NOMO-1 treated with DMSO at 0.1 percent for 48 hours (cell line): ENCODE results near the gene KIF16B.
"Not testable (repeated sequence)": the region's sequence is repeated elsewhere in the genome, so short reads cannot be mapped to it uniquely, and the experiment has no call there.

Experiments used
- DNase-seq: peaks from one replicate; lab custom pipeline; 2025; ENCODE audit not compliant: unreplicated experiment; lab: John Stamatoyannopoulos, UW

The KIF16B gene

GRCh38 chr20:16526433-16527380 lies 46.5 kb downstream of the KIF16B start:
- DNase-seq = no peak

DNA sequence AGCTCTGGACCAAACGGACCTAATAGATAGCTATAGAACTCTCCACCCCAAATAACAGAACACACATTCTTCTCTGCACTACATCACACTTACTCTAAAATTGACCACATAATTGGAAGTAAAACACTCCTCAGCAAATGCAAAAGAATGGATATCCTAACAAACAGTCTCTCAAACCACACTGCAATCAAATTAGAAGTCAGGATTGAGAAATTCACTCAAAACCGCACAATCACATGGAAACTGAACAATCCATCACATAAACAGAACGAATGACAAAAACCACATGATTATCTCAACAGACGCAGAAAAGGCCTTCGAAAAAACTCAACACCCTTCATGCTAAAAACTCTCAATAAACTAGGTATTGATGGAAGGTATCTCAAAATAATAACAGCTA lies 50.6 kb downstream of the KIF16B start:
- DNase-seq = peak; percentile 88

- DNase-seq = no peak
These were observed 53.1 kb downstream of the KIF16B start for GRCh38 chr20:16520154-16520553.

DNA sequence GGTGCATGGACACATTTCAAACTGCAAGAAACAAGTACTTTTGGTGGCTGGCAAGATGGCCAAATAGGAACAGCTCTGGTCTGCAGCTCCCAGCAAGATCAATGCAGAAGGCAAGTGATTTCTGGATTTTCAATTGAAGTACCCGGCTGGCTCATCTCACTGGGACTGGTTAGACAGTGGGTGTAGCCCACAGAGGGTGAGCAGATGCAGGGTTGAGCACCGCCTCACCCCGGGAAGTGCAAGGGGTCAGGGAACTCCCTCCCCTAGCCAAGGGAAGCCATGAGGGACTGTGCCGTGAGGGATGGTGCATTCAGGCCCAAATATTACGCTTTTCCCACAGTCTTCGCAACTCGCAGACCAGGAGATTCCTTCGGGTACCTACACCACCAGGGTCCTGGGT lies 53.6 kb downstream of the KIF16B start:
- DNase-seq = not testable (repeated sequence)

DNA sequence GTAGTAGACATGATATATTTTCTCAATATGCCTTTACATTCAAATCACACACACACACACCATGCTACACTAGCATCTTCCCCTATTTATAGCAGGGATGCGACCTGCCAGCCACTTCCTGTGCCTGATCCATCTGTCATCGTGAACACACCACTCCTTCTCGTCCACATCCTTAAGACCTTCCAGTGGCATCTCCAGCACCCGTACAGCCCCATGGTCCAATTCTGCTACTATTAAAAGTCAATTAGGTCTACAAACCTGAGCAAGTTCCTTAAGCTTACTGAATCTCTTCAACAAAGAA lies 54.5 kb downstream of the KIF16B start:
- no peak for DNase-seq

DNA sequence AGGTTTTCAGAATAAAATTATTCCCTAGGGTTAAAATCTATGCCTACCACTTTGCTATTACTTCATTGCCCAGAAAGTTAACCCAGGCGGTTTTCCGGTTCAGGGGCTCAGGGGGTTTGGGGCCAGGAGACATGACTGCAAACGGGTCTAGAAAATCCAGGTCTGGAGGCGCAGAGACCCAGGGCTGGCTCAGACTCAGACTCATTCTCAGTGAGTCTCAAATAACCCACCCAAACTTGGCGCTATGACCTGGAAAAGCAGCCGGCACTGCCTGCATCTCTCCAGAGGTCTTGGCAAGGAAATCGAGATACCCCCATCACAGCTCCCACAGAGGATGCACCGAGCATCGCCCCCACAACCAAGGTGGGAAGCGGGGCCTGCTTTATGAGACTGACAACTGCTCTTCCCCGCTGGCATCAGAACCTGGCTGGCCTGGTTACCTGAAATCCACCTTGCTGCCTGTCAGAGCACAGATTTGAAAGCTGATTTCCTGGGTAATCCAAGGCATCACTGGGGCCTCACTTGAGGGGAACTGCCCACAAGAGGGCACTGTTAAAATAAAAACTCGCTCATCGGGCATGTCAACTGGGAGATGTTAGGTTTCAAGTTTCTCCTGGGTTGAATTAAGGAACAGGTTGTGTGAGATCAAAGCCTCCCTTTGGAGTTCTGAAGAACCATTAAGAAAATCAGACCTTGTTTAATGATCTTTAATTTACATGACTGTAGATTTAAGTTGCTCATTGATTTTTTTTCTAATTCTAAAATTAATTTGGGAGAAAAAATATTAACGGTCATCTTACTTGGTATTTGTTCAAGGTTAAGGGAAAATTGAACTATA lies 55.1 kb downstream of the KIF16B start:
- DNase-seq = peak; percentile 14

DNA sequence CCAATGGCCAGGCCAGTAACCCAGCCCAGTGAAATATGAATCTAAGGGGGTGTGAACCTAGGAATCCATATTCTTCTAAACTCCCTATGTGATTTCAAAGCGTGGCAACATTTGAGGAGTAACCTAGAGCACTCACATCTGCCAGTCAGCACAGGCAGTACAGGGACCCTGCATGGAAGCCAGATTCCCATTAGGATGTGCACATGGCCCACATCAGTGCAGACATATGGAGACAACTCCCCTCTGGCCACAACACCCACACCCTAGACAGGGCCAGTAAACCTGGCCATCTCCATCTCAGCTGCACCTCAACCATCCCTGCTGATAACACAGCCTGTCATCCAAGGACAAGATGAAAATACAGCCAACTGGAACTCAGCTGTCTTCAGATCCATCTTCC lies 56.5 kb downstream of the KIF16B start:
- DNase-seq = no peak

GRCh38 chr20:16515046-16515445 lies 58.2 kb downstream of the KIF16B start:
- no peak for DNase-seq

DNA sequence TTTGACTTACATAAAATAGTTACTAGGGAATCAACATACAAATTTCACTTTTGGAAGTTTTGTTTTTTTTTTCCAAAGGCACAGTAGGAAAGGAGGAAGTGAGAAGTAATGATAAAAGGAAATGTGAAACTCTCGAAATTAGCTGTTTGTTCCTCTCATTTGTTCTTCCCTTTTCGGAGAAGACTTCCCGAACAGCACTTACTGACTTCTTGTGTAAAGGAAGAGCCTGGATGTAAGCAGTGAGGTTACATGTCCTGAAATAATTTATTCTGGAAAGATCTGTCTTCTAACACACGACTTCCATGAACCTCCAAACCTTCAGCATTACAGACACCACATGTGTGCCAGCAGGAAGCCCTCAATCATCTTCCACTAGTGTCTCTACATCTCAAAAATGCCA lies 59.1 kb downstream of the KIF16B start:
- peak; percentile 72 for DNase-seq

- no peak for DNase-seq
These were observed 67.4 kb downstream of the KIF16B start for GRCh38 chr20:16505894-16506293.

GRCh38 chr20:16501301-16501700 lies 71.9 kb downstream of the KIF16B start:
- no peak for DNase-seq

- DNase-seq = no peak
These were observed 73.1 kb downstream of the KIF16B start for GRCh38 chr20:16500197-16500596.

DNA sequence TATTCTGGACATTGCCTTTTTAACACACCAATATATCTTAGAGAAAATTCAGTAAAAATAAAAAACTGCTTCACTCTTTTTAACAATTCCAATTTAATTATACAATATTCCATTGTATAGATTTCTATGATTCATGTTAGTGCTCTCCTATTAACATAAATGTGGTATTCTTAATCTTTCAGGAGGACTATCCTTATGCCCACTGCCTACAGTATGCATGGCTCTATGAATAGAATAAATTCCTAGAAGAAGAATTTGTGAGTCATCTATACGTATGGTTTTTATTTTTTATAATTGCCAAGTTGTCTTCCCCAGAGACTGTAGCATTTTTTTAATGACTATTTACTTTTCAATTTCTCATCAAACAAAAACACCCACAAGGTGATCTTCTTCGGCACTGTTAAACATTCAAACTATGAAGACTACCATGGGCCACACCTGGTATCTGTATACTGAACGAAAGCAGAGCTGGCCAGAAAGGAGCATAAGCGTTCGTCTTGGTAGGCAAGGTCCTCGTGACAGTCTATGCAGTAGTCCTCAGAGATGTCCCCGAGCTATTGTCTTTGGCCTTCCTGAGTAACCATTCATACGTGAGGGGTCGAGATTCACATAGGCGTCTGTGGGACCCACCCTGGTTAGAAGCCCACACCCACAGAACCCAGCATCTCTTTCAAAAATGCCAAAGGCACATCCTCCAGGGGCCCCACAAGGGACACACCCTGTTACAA lies 74.6 kb downstream of the KIF16B start:
- DNase-seq = no peak

- no peak for DNase-seq
These were observed 75.4 kb downstream of the KIF16B start for GRCh38 chr20:16497896-16498295.

- DNase-seq = no peak
These were observed 79.8 kb downstream of the KIF16B start for GRCh38 chr20:16493486-16493885.

DNA sequence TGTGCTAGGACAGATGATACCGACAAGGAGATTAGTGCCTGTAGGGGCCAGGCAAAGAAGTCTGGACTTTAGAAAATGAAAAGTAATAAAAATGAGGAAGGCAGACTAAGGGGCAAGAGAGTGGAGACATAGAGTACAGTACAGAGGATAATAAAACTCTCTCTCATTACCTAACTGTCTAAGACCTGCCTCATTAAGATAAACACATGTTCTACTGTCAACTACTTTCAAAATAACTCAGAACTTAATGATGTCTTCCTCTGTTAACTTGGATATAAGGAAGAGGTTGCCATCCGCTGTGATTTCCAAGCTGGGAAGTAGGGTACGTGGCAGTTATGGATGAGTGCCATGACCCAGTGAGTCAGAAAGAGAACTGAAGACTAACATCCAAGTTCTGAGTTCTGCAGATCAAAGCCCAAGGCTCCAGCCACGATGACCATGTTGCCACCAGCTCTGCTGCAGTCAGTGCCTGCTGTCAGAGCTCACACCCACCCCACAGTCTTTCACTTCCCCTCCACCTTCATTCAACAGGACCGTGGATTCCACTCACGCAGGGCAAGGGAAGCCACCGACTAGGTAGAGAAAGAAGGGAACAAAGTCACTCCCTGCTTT lies 81.8 kb downstream of the KIF16B start:
- peak; percentile 36 for DNase-seq

- no peak for DNase-seq
These were observed 82.6 kb downstream of the KIF16B start for GRCh38 chr20:16490696-16491095.

- DNase-seq = no peak
These were observed 84.6 kb downstream of the KIF16B start for GRCh38 chr20:16488616-16489015.

- no peak for DNase-seq
These were observed 85.2 kb downstream of the KIF16B start for GRCh38 chr20:16488086-16488485.

GRCh38 chr20:16486532-16486931 lies 86.7 kb downstream of the KIF16B start:
- no peak for DNase-seq

DNA sequence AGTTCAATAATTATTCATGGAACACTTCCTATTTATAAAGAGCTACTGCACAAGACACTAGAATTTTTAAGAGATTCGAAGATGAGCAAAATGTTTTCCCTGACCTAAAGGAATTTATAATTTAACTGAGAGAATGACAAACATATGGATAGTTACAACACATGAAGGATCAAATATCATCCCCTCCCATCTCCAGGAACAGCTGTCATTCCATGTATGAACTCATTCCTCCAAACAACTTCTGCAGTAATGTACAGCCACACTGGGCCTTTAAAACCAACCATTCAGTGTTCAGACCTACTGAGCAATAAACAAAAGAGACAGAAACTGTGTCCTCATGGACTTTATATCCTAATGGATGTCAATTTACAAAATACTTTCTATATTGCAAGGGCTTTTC lies 87.8 kb downstream of the KIF16B start:
- no peak for DNase-seq
